HCT116 (cell line): ENCODE measurements around the gene CLCN4. TPM values are rescaled to one million over a fixed set of nuclear protein-coding genes. Genes with fewer than 3 reads are reported as not detected.

Source experiments
- ATAC-seq: fragments of 200-7000 bp; cut with Tn5 transposase; 2 replicates; pipeline ENCODE4 v1.9.1; 2020; ENCODE audit warnings: mild to moderate bottlenecking, moderate library complexity
- BruUV-seq: library from RNA; stranded (reverse); fragments of 400-500 nt; replicated peaks from 2 replicates; lab custom pipeline; 2021; lab: Mats Ljungman, UMichigan
- CTCF ChIA-PET: fragments of 300-600 bp; sonication (Branson Sonifier 250); formaldehyde crosslinking; loops from one replicate; lab custom pipeline; 2021; ENCODE audit warnings: antibody characterized with exemption; lab: Charles Lee
- POLR2A ChIA-PET: fragments of 300-600, 350-600 bp; sonication (Branson Sonifier 250); formaldehyde crosslinking; loops from one replicate; lab custom pipeline; 2021; ENCODE audit warnings: antibody characterized with exemption; lab: Charles Lee
- RAD21 ChIA-PET, 2 experiments: fragments of 300-600 bp; sonication (Branson Sonifier 250); formaldehyde crosslinking; loops; one replicate each; lab custom pipeline; 2023; ENCODE audit warnings: low total read pairs in 2 of 2; ENCODE audit not compliant: uncharacterized antibody in 2 of 2, unreplicated experiment in 2 of 2, low non-redundant PET in 1 of 2; lab: Charles Lee
- DNase-seq: peaks from one replicate; pipeline ENCODE4 v3.0.0-alpha.2; 2010; ENCODE audit warnings: low read depth, low spot score
- H2AFZ ChIP-seq: fragments of 200-600 bp; shearing (Covaris generic), sonication (generic); 2 replicates; pipeline ENCODE4 v1.6.1; 2017; ENCODE audit warnings: low read depth, mixed run types, mixed read lengths, antibody characterized with exemption, low read length; ENCODE audit not compliant: poor library complexity, severe bottlenecking
- H3K27ac ChIP-seq: 2 replicates; pipeline ENCODE4 v1.5.1; 2012; ENCODE audit warnings: low read depth, low read length
- H3K27me3 ChIP-seq: fragments of 200-600 bp; sonication (generic); 2 replicates; pipeline ENCODE4 v1.6.1; 2016; ENCODE audit warnings: mixed run types, low read length, mixed read lengths; ENCODE audit not compliant: insufficient read depth
- H3K36me3 ChIP-seq, 2 experiments: fragments of 200-500 bp in 1 of 2; fragments of 200-600 bp in 1 of 2; sonication (Bioruptor generic) in 1 of 2; sonication (generic) in 1 of 2; 2 replicates each; pipeline versions ENCODE4 v1.5.1 to v1.6.1; 2014 to 2016; ENCODE audit warnings: low read length in 2 of 2, inconsistent platforms in 1 of 2, mixed read lengths in 1 of 2, mixed run types in 1 of 2; ENCODE audit not compliant: insufficient read depth in 2 of 2, control insufficient read depth in 1 of 2
- H3K4me1 ChIP-seq, 2 experiments: fragments of 200-600 bp in 1 of 2; sonication (generic) in 1 of 2; 2 replicates each; pipeline versions ENCODE4 v1.5.1 to v1.6.1; 2012 to 2017; ENCODE audit warnings: low read length in 2 of 2, inconsistent platforms in 1 of 2, mild to moderate bottlenecking in 1 of 2, mixed read lengths in 1 of 2, mixed run types in 1 of 2, moderate library complexity in 1 of 2; ENCODE audit not compliant: insufficient read depth in 2 of 2, control insufficient read depth in 1 of 2
- H3K4me2 ChIP-seq: fragments of 200-600 bp; sonication (generic); 2 replicates; pipeline ENCODE4 v1.6.1; 2017; ENCODE audit warnings: mixed run types, low read length, mixed read lengths
- H3K4me3 ChIP-seq, 2 experiments: fragments of 200-600 bp in 1 of 2; sonication (generic) in 1 of 2; replicated peaks in 1 of 2; 2 replicates each; pipeline ENCODE4 v1.5.1; 2011 to 2016; ENCODE audit warnings: low read length in 2 of 2, control low read depth in 1 of 2, low read depth in 1 of 2, mild to moderate bottlenecking in 1 of 2, mixed read lengths in 1 of 2, mixed run types in 1 of 2
- H3K79me2 ChIP-seq: fragments of 200-600 bp; sonication (generic); 2 replicates; pipeline ENCODE4 v1.6.1; 2017; ENCODE audit warnings: mild to moderate bottlenecking, mixed run types, low read length, moderate library complexity, mixed read lengths; ENCODE audit not compliant: insufficient read depth
- H3K9ac ChIP-seq: fragments of 200-600 bp; sonication (generic); 2 replicates; pipeline ENCODE4 v1.6.1; 2016; ENCODE audit warnings: low read length, mixed read lengths
- H3K9me2 ChIP-seq: fragments of 200-600 bp; sonication (generic), shearing (Covaris generic); 2 replicates; pipeline ENCODE4 v1.6.1; 2017; ENCODE audit warnings: mixed run types, mild to moderate bottlenecking, moderate library complexity; ENCODE audit not compliant: insufficient read depth
- H3K9me3 ChIP-seq, 2 experiments: fragments of 200-500 bp in 1 of 2; fragments of 200-600 bp in 1 of 2; sonication (Bioruptor generic) in 1 of 2; sonication (generic) in 1 of 2; 2 replicates each; pipeline ENCODE4 v1.6.1; 2014 to 2017; ENCODE audit warnings: low read length in 2 of 2, mixed read lengths in 2 of 2, inconsistent platforms in 1 of 2, low read depth in 1 of 2, mild to moderate bottlenecking in 1 of 2, mixed run types in 1 of 2, moderate library complexity in 1 of 2; ENCODE audit not compliant: control insufficient read depth in 1 of 2, insufficient read depth in 1 of 2
- H4K20me1 ChIP-seq: fragments of 200-600 bp; sonication (generic), shearing (Covaris generic); 2 replicates; pipeline ENCODE4 v1.6.1; 2017; ENCODE audit warnings: mixed run types, mild to moderate bottlenecking, moderate library complexity; ENCODE audit not compliant: insufficient read depth
- CEBPB ChIP-seq: IDR thresholded peaks from 2 replicates; pipeline ENCODE4 v1.6.1; 2012; ENCODE audit warnings: low read depth
- EZH2 ChIP-seq: fragments of 200-600 bp; sonication (generic); IDR thresholded peaks from 2 replicates; pipeline ENCODE4 v1.6.1; 2017; ENCODE audit warnings: antibody characterized with exemption, mixed run types
- MAX ChIP-seq: IDR thresholded peaks from 2 replicates; pipeline ENCODE4 v1.6.1; 2012
- POLR2A ChIP-seq: IDR thresholded peaks from 2 replicates; pipeline ENCODE4 v1.7.0; 2011; ENCODE audit warnings: borderline replicate concordance; ENCODE audit not compliant: insufficient read depth, insufficient read length; ENCODE audit errors: extremely low read depth
- RAD21 ChIP-seq: IDR thresholded peaks from 2 replicates; pipeline ENCODE4 v1.6.1; 2012; ENCODE audit warnings: low read depth, mild to moderate bottlenecking
- intact Hi-C: fragments of 100-400 bp; cut with micrococcal nuclease; formaldehyde crosslinking; loops from 2 replicates; pipeline ENCODE4 v1.10.0; 2022
- total RNA-seq: library from RNA; stranded (reverse); gene quantifications from one replicate; pipeline ENCODE4 v1.2.1, GENCODE V29; 2021; ENCODE audit not compliant: unreplicated experiment

CLCN4 gene
- total RNA-seq, 1 experiment from 2014 or later: 3.1 TPM

GRCh38 chrX:10126044-10126443 lies 30.7 kb upstream of the CLCN4 start:
- ChIA-PET POLR2A (no interaction called here), RAD21 (no interaction called here), CTCF (no interaction called here)
- no TSS peak for BruUV-seq
- Histone ChIP-seq H3K4me1 (no peaks in the 10 kb centered on the region), H3K27ac (no peak overlapping the region), H3K9me3 (peaks cover 0 to under 1% of the 10 kb centered on the region in 2 experiments; a peak in 2 of 4 replicates), H3K9me2 (no peaks in the 10 kb centered on the region), H3K27me3 (no peaks in the 10 kb centered on the region), H3K4me2 (no peak overlapping the region), H3K36me3 (no peaks in the 10 kb centered on the region), H3K79me2 (no peaks in the 10 kb centered on the region), H2AFZ (no peak overlapping the region), H3K9ac (no peak overlapping the region), H4K20me1 (no peaks in the 10 kb centered on the region), H3K4me3 (no peak overlapping the region)
- intact Hi-C loops: no loop called here
- DNase-seq: no peak
- TF ChIP-seq POLR2A (no peak), EZH2 (no peak), RAD21 (no peak), MAX (no peak)
- no peak for ATAC-seq

- BruUV-seq: no TSS peak
- Histone ChIP-seq H3K79me2 (no peaks in the 10 kb centered on the region), H3K9me3 (no peaks in the 10 kb centered on the region; a peak in 1 of 4 replicates), H3K4me2 (no peak overlapping the region), H3K4me3 (no peak overlapping the region), H3K36me3 (no peaks in the 10 kb centered on the region)
- RAD21 ChIA-PET: no interaction called here
- intact Hi-C loops: no loop called here
- POLR2A ChIA-PET: no interaction called here
- TF ChIP-seq CEBPB: no peak
- TF ChIP-seq, all 23 proteins: peak for 0
- H3K4me1 ChIP-seq: no peaks in the 10 kb centered on the region
- DNase-seq (no peak), ATAC-seq (no peak)
- no peak overlapping the region for H2AFZ ChIP-seq
- no peaks in the 10 kb centered on the region for H4K20me1 ChIP-seq
- no peak overlapping the region for H3K9ac ChIP-seq
- H3K27me3 ChIP-seq: no peaks in the 10 kb centered on the region
- H3K9me2 ChIP-seq: no peaks in the 10 kb centered on the region
- CTCF ChIA-PET: no interaction called here
- H3K27ac ChIP-seq: no peak overlapping the region
Observed at GRCh38 chrX:10126834-10127233, 29.9 kb upstream of the CLCN4 start.
